GM13976 (cell line): ENCODE measurements around the gene GABRB1.
A peak's percentile ranks its signal among the peaks of the same experiment; 100 is the strongest.

Experiments used
- DNase-seq: peaks from one replicate; pipeline ENCODE4 v3.0.0; 2012; ENCODE audit warnings: low spot score
- CTCF ChIP-seq: IDR thresholded peaks from 2 replicates; pipeline ENCODE4 v1.5.1; 2012; ENCODE audit warnings: borderline replicate concordance, mild to moderate bottlenecking; ENCODE audit not compliant: insufficient read depth; ENCODE audit errors: extremely low read depth, missing control alignments, control extremely low read depth
- in situ Hi-C: fragments of 300-500 bp; cut with MboI; formaldehyde crosslinking; loops from one replicate; pipeline ENCODE4 v1.12.0; 2022; ENCODE audit warnings: low sequenced_read_pairs, mixed read lengths, inconsistent platforms; ENCODE audit not compliant: unreplicated experiment

Gene GABRB1

GRCh38 chr4:47031011-47031678, at the start of gene GABRB1:
TSS of gene GABRB1 (plus strand) at chr4:47031567.
- in situ Hi-C loops = loop anchor here (25.0 kb wide), 1 partner anchor 94 kb away; no protein-coding TSS in a partner anchor
- TF ChIP-seq CTCF = no peak
- no peak for DNase-seq

GRCh38 chr4:46984781-46985180, 46.6 kb upstream of the GABRB1 start:
- TF ChIP-seq CTCF = no peak
- in situ Hi-C loops = no loop called here
- no peak for DNase-seq

GRCh38 chr4:46986922-46987638, 44.3 kb upstream of the GABRB1 start:
- in situ Hi-C loops = no loop called here
- TF ChIP-seq CTCF = no peak
- peak; percentile 0 for DNase-seq

- TF ChIP-seq CTCF = no peak
- in situ Hi-C loops = no loop called here
- no peak for DNase-seq
Measured at GRCh38 chr4:46992338-46992737, 39.0 kb upstream of the GABRB1 start.

GRCh38 chr4:46993075-46994006, 38.0 kb upstream of the GABRB1 start, which contains the start of gene GABRA4:
TSS of gene GABRA4 (minus strand) at chr4:46993581. CDS start at chr4:46993424, 157 bp downstream.
- in situ Hi-C loops = no loop called here
- peak; percentile 34 for DNase-seq
- TF ChIP-seq CTCF = no peak

GRCh38 chr4:46994007-46994405, 37.4 kb upstream of the GABRB1 start:
- in situ Hi-C loops = no loop called here
- DNase-seq = peak; percentile 34
- no peak for TF ChIP-seq CTCF
